Measurements from ENCODE around the gene LIG1. TPM values are rescaled to one million over a fixed set of nuclear protein-coding genes. Genes with fewer than 3 reads are reported as not detected.

Gene LIG1
- total RNA-seq, 1 experiment from 2014 or later = 204 TPM

DNA sequence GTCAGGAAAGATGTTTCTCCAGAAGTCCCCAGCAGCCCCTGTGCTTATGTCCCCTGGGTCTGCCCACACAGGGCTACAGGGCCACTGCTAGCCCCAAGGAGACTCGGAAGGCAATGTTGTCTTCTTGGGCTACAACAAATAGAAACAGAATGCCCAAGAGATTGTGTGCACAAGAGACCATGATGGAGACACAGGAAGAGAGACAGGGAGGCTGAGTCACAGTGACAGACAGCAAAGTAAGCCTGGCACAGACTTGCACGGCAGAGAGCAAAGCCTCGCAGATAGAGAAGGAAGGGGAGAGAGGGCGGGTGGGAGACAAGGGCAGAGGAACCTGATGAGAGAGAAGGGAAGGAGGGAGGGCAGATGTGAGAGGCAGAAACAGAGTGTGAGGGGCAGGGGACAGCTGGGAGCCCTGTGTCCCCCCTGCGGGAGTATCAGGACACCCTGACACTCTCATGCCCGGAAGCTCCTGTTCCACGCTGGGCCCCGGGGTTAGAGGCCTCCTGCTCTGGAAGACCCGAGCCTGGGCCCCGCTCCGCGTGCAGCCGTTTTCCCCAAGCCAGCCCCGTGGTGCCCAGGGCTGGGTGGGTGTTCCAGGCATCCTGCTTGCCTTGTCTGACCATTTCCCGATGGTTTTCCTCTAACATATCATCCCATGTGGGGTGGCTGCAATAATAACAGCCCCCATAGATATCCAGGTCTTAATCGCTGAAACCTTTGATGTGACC is 56.8 kb downstream of the LIG1 start:
- intact Hi-C loops (cut with micrococcal nuclease; ENCODE audit: unreplicated experiment) = loop anchor here (5.0 kb wide), 1 partner anchor 139 kb away; no protein-coding TSS in a partner anchor
- no peak for DNase-seq (ENCODE audit: low spot score)
- Histone ChIP-seq H3K4me1 (ENCODE audit: insufficient read depth, low read length, poor library complexity, severe bottlenecking) (no peaks in the 10 kb centered on the region), H3K9me3 (ENCODE audit: low read depth, low read length, poor library complexity, severe bottlenecking) (no peaks in the 10 kb centered on the region), H3K4me3 (ENCODE audit: low read depth, low read length, poor library complexity, severe bottlenecking) (no peak overlapping the region), H3K27ac (ENCODE audit: low read depth, low read length, poor library complexity, severe bottlenecking) (no peak overlapping the region), H3K27me3 (replicated peaks; ENCODE audit: insufficient read depth, low read depth, low read length, poor library complexity) (no peaks in the 10 kb centered on the region), H3K36me3 (ENCODE audit: insufficient read depth, low read length, poor library complexity, severe bottlenecking) (peaks cover 25% of the 10 kb centered on the region)
- CTCF ChIA-PET = no interaction called here
- POLR2A ChIA-PET (ENCODE audit: low non-redundant PET) = no interaction called here
- BruUV-seq (replicated peaks) = no TSS peak
- no peak for TF ChIP-seq EZH2 (IDR thresholded peaks at IDR 0.05; ENCODE audit: borderline replicate concordance, low read depth, low read length, poor library complexity, severe bottlenecking)
- TF ChIP-seq, protein P1, sequence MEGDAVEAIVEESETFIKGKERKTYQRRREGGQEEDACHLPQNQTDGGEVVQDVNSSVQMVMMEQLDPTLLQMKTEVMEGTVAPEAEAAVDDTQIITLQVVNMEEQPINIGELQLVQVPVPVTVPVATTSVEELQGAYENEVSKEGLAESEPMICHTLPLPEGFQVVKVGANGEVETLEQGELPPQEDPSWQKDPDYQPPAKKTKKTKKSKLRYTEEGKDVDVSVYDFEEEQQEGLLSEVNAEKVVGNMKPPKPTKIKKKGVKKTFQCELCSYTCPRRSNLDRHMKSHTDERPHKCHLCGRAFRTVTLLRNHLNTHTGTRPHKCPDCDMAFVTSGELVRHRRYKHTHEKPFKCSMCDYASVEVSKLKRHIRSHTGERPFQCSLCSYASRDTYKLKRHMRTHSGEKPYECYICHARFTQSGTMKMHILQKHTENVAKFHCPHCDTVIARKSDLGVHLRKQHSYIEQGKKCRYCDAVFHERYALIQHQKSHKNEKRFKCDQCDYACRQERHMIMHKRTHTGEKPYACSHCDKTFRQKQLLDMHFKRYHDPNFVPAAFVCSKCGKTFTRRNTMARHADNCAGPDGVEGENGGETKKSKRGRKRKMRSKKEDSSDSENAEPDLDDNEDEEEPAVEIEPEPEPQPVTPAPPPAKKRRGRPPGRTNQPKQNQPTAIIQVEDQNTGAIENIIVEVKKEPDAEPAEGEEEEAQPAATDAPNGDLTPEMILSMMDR (conservative IDR thresholded peaks at IDR 0.05; ENCODE audit: low read depth, low read length) = no peak

GRCh38 chr19:48111280-48111679 is 58.9 kb downstream of the LIG1 start:
- Histone ChIP-seq H3K4me3 (ENCODE audit: low read depth, low read length, poor library complexity, severe bottlenecking) (no peak overlapping the region), H3K36me3 (ENCODE audit: insufficient read depth, low read length, poor library complexity, severe bottlenecking) (peaks cover 11% of the 10 kb centered on the region), H3K27ac (ENCODE audit: low read depth, low read length, poor library complexity, severe bottlenecking) (peak overlapping the region; percentile 77), H3K27me3 (replicated peaks; ENCODE audit: insufficient read depth, low read depth, low read length, poor library complexity) (no peaks in the 10 kb centered on the region), H3K4me1 (ENCODE audit: insufficient read depth, low read length, poor library complexity, severe bottlenecking) (peaks cover 3% of the 10 kb centered on the region), H3K9me3 (ENCODE audit: low read depth, low read length, poor library complexity, severe bottlenecking) (no peaks in the 10 kb centered on the region)
- DNase-seq (ENCODE audit: low spot score) = no peak
- CTCF ChIA-PET = interaction anchor here (1.1 kb wide), 1 partner anchor 29 kb away, joined by 3 read pairs; no protein-coding TSS in a partner anchor
- intact Hi-C loops (cut with micrococcal nuclease; ENCODE audit: unreplicated experiment) = loop anchor here (5.0 kb wide), 1 partner anchor 141 kb away; no protein-coding TSS in a partner anchor
- POLR2A ChIA-PET (ENCODE audit: low non-redundant PET) = no interaction called here
- TF ChIP-seq, protein P1 (conservative IDR thresholded peaks at IDR 0.05; ENCODE audit: low read depth, low read length) = no peak
- TF ChIP-seq EZH2 (IDR thresholded peaks at IDR 0.05; ENCODE audit: borderline replicate concordance, low read depth, low read length, poor library complexity, severe bottlenecking) = no peak
- BruUV-seq (replicated peaks) = no TSS peak

DNA sequence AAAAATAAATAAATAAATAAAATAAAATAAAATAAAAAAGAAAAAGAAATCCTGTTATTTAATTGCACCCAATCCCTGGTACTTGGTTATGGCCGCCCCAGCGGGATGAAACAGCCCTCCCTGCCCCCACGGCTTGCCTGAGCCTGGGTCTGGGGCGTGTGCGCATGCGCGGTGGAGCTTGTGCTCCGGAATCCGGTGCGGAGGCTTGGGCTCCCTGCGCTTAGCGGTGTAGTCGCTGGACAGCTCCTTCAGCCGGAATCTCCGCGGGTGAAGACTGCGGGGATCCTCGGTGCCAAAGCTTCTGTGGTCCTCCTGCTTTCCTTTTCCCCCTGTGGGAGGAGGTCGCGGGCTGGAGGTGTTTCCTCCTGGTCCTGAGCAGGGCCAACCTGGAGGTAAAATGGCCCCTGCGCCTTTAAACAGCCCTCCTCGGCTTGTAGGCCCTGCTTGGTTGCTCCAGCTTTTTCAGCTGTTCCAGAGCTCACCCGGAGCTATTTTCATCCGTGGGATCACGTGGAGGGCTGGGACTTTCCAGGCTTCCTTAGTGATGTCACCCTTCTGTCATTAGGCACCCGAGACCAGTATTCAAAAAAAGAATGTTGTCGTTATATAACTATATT is 59.7 kb downstream of the LIG1 start, which contains the start of gene PLA2G4C:
Gene PLA2G4C (minus strand): TSS at position 468 of the 617 bp plus-strand sequence. CDS start 4,288 bp downstream, outside the sequence.
- Histone ChIP-seq H3K4me3 (ENCODE audit: low read depth, low read length, poor library complexity, severe bottlenecking) (peak within 1 kb of the TSS; percentile 39), H3K9me3 (ENCODE audit: low read depth, low read length, poor library complexity, severe bottlenecking) (no peaks in the 10 kb centered on the region), H3K27me3 (replicated peaks; ENCODE audit: insufficient read depth, low read depth, low read length, poor library complexity) (no peaks in the 10 kb centered on the region), H3K27ac (ENCODE audit: low read depth, low read length, poor library complexity, severe bottlenecking) (peak within 1 kb of the TSS; percentile 77), H3K36me3 (ENCODE audit: insufficient read depth, low read length, poor library complexity, severe bottlenecking) (peaks cover 5% of the 10 kb centered on the region), H3K4me1 (ENCODE audit: insufficient read depth, low read length, poor library complexity, severe bottlenecking) (peaks cover 3% of the 10 kb centered on the region)
- ChIA-PET POLR2A (ENCODE audit: low non-redundant PET) (interaction anchor here (0.6 kb wide), 1 partner anchor 147 kb away, joined by 4 read pairs; no protein-coding TSS in a partner anchor), CTCF (interaction anchor here (0.6 to 1.1 kb wide), 5 partner anchors 9 to 150 kb away, joined by 3 to 9 read pairs (median 5); no protein-coding TSS in a partner anchor)
- peak; percentile 95 for DNase-seq (ENCODE audit: low spot score)
- intact Hi-C loops (cut with micrococcal nuclease; ENCODE audit: unreplicated experiment) = loop anchor here (5.0 kb wide), 1 partner anchor 142 kb away; no protein-coding TSS in a partner anchor
- TF ChIP-seq, protein P1 (conservative IDR thresholded peaks at IDR 0.05; ENCODE audit: low read depth, low read length) = no peak
- TF ChIP-seq EZH2 (IDR thresholded peaks at IDR 0.05; ENCODE audit: borderline replicate concordance, low read depth, low read length, poor library complexity, severe bottlenecking) = no peak
- no TSS peak for BruUV-seq (replicated peaks)

All from A673 (cell line).